GM18951 (cell line): Measurements from ENCODE around the gene WWP2.

Source experiments
- POLR2A ChIP-seq: IDR thresholded peaks from 4 replicates; pipeline ENCODE4 v1.6.1; 2011; ENCODE audit warnings: mild to moderate bottlenecking; ENCODE audit not compliant: insufficient read length, insufficient read depth; ENCODE audit errors: extremely low read depth
- in situ Hi-C: fragments of 300-500 bp; cut with MboI; formaldehyde crosslinking; loops from one replicate; pipeline ENCODE4 v1.12.0; 2022; ENCODE audit warnings: low sequenced_read_pairs, mixed read lengths, inconsistent platforms; ENCODE audit not compliant: unreplicated experiment

WWP2 gene

GRCh38 chr16:69874271-69874670 is 112.1 kb downstream of the WWP2 start:
- in situ Hi-C loops = no loop called here
- no peak for TF ChIP-seq POLR2A

- no peak for TF ChIP-seq POLR2A
These were observed 118.6 kb downstream of the WWP2 start for GRCh38 chr16:69880640-69881133.

GRCh38 chr16:69881141-69881540 is 119.0 kb downstream of the WWP2 start:
- TF ChIP-seq POLR2A = no peak
- in situ Hi-C loops = no loop called here

More at GRCh38 chr16:69880640-69881133, 118.6 kb downstream of the WWP2 start:
- in situ Hi-C loops = no loop called here

- in situ Hi-C loops = no loop called here
- no peak for TF ChIP-seq POLR2A
These were observed 121.6 kb downstream of the WWP2 start for GRCh38 chr16:69883744-69884143.

GRCh38 chr16:69885722-69886121 is 123.6 kb downstream of the WWP2 start:
- in situ Hi-C loops = no loop called here
- TF ChIP-seq POLR2A = no peak

GRCh38 chr16:69886726-69887125 is 124.6 kb downstream of the WWP2 start:
- in situ Hi-C loops = no loop called here
- TF ChIP-seq POLR2A = no peak

GRCh38 chr16:69888005-69888590 is 126.0 kb downstream of the WWP2 start:
- in situ Hi-C loops = no loop called here
- TF ChIP-seq POLR2A = no peak

- TF ChIP-seq POLR2A = no peak
- in situ Hi-C loops = no loop called here
These were observed 127.3 kb downstream of the WWP2 start for GRCh38 chr16:69889295-69889964.

GRCh38 chr16:69890114-69890891 is 128.2 kb downstream of the WWP2 start:
- in situ Hi-C loops = no loop called here
- no peak for TF ChIP-seq POLR2A

GRCh38 chr16:69890892-69891282 is 128.8 kb downstream of the WWP2 start:
- in situ Hi-C loops = no loop called here
- no peak for TF ChIP-seq POLR2A

GRCh38 chr16:69892378-69892777 is 130.2 kb downstream of the WWP2 start:
- in situ Hi-C loops = no loop called here
- TF ChIP-seq POLR2A = no peak

- TF ChIP-seq POLR2A = no peak
- in situ Hi-C loops = no loop called here
These were observed 131.0 kb downstream of the WWP2 start for GRCh38 chr16:69893106-69893505.

- in situ Hi-C loops = no loop called here
- no peak for TF ChIP-seq POLR2A
These were observed 132.5 kb downstream of the WWP2 start for GRCh38 chr16:69894676-69895075.
